ENCODE measurements around the gene GMFB. TPM values are rescaled to one million over a fixed set of nuclear protein-coding genes. Genes with fewer than 3 reads are reported as not detected.

The GMFB gene
- total and polyA plus RNA-seq, 2 donors (not counting 3 experiments of a cell fraction or from before 2014, with no cell fraction given) = 10.1 to 52.0 TPM

DNA sequence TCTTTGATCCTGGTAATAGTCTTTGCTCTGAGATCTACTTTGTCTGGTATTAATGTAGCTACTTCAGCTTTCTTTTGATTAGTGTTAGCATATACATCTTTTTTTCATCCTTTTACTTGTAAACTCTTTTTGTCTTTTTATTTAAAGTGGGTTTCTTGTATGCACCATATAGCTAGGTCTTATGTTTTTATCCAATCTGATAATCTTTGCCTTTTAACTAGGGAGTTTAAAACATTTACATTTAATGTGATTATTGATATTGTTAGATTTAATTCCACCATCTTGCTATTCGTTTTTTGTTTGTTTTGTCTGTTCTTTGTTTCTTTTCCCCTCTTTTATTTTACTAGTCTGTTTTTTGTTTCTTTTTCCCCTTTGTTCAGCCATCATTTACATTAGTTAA lies 26.9 kb upstream of the GMFB start:
- FAIRE-seq (no peak), DNase-seq (ENCODE audit: low read depth, low spot score) (no peak)
- intact Hi-C loops (cut with micrococcal nuclease) (no loop called here), dilution Hi-C loops (cut with MboI; ENCODE audit: extremely low pct_ligation_motif_present, low sequenced_read_pairs) (no loop called here)
- Histone ChIP-seq H3K9me3 (replicated peaks; ENCODE audit: control insufficient read depth, insufficient read depth, low read length) (no peaks in the 10 kb centered on the region), H3K79me2 (ENCODE audit: control insufficient read depth, insufficient read depth, low read length) (peaks cover 44% of the 10 kb centered on the region), H4K20me1 (replicated peaks; ENCODE audit: control insufficient read depth, extremely low read depth, insufficient read depth, low read length) (no peaks in the 10 kb centered on the region), H2AFZ (ENCODE audit: low read depth, low read length) (no peak overlapping the region), H3K4me2 (ENCODE audit: insufficient read depth, low read length) (no peak overlapping the region), H3K27ac (ENCODE audit: insufficient read depth, low read depth, low read length) (no peak overlapping the region), H3K9ac (replicated peaks; ENCODE audit: extremely low read depth, insufficient read depth, low read length) (no peak overlapping the region), H3K4me3 (replicated peaks in 1 of 3; ENCODE audit: insufficient read depth in 1 of 3, low read depth in 1 of 3, low read length in 3 of 3) (no peak overlapping the region), H3K27me3 (ENCODE audit: control insufficient read depth in 2 of 2, insufficient read depth in 2 of 2, low read length in 2 of 2) (no peaks in the 10 kb centered on the region), H3K36me3 (ENCODE audit: control insufficient read depth in 2 of 2, extremely low read depth in 1 of 2, insufficient read depth in 2 of 2, low read length in 2 of 2) (no peaks in the 10 kb centered on the region), H3K4me1 (ENCODE audit: control insufficient read depth, extremely low read depth, insufficient read depth, low read length) (peaks cover 5% of the 10 kb centered on the region), H3K9me1 (replicated peaks; ENCODE audit: control insufficient read depth, extremely low read depth, insufficient read depth, low read length) (no peaks in the 10 kb centered on the region)
- TF ChIP-seq MAX (IDR thresholded peaks at IDR 0.05; ENCODE audit: insufficient read depth, insufficient read length) (no peak), FOS (IDR thresholded peaks at IDR 0.05; ENCODE audit: borderline replicate concordance, insufficient read depth, low read length) (no peak), MYC (IDR thresholded peaks at IDR 0.05; ENCODE audit: low read depth, low read length) (no peak), POLR2AphosphoS5 (IDR thresholded peaks at IDR 0.05; ENCODE audit: insufficient read depth, low read depth, low read length) (no peak), EZH2 (IDR thresholded peaks at IDR 0.05; ENCODE audit: borderline replicate concordance, low read depth, low read length, severe bottlenecking) (no peak), JUN (IDR thresholded peaks at IDR 0.05; ENCODE audit: borderline replicate concordance, insufficient read depth, insufficient read length, low read depth) (no peak), POLR2A (IDR thresholded peaks at IDR 0.05; ENCODE audit: low read depth, low read length) (no peak), GATA2 (IDR thresholded peaks at IDR 0.05; ENCODE audit: insufficient read depth, insufficient read length, low read depth, low read length) (no peak)
- TF ChIP-seq, protein P1, sequence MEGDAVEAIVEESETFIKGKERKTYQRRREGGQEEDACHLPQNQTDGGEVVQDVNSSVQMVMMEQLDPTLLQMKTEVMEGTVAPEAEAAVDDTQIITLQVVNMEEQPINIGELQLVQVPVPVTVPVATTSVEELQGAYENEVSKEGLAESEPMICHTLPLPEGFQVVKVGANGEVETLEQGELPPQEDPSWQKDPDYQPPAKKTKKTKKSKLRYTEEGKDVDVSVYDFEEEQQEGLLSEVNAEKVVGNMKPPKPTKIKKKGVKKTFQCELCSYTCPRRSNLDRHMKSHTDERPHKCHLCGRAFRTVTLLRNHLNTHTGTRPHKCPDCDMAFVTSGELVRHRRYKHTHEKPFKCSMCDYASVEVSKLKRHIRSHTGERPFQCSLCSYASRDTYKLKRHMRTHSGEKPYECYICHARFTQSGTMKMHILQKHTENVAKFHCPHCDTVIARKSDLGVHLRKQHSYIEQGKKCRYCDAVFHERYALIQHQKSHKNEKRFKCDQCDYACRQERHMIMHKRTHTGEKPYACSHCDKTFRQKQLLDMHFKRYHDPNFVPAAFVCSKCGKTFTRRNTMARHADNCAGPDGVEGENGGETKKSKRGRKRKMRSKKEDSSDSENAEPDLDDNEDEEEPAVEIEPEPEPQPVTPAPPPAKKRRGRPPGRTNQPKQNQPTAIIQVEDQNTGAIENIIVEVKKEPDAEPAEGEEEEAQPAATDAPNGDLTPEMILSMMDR (IDR thresholded peaks at IDR 0.05; ENCODE audit: extremely low read depth in 1 of 2, insufficient read depth in 1 of 2, low read depth in 1 of 2, low read length in 2 of 2) = no peak
- BruUV-seq (replicated peaks) = no TSS peak
- ChIA-PET POLR2A (no interaction called here), CTCF (no interaction called here)
